Osteocyte (in vitro differentiated cells): Measurements from ENCODE around the gene RELT. TPM values are rescaled to one million over a fixed set of nuclear protein-coding genes. Genes with fewer than 3 reads are reported as not detected.

Experiments used
- DNase-seq: peaks from one replicate; pipeline ENCODE4 v3.0.0; 2021; ENCODE audit warnings: mixed read lengths; ENCODE audit not compliant: unreplicated experiment; ENCODE audit errors: extremely low spot score
- H3K27ac Mint-ChIP-seq: one replicate; pipeline ENCODE4 v1.8.0; 2021; ENCODE audit warnings: mild to moderate bottlenecking, mixed read lengths; ENCODE audit not compliant: unreplicated experiment
- H3K27me3 Mint-ChIP-seq: one replicate; pipeline ENCODE4 v1.8.0; 2021; ENCODE audit warnings: mixed read lengths; ENCODE audit not compliant: unreplicated experiment
- H3K36me3 Mint-ChIP-seq: one replicate; pipeline ENCODE4 v1.8.0; 2021; ENCODE audit warnings: mixed read lengths; ENCODE audit not compliant: unreplicated experiment
- H3K4me1 Mint-ChIP-seq: one replicate; pipeline ENCODE4 v1.8.0; 2021; ENCODE audit warnings: mixed read lengths; ENCODE audit not compliant: unreplicated experiment
- H3K4me3 Mint-ChIP-seq: one replicate; pipeline ENCODE4 v1.8.0; 2021; ENCODE audit warnings: mild to moderate bottlenecking, moderate library complexity, mixed read lengths; ENCODE audit not compliant: unreplicated experiment
- H3K9me3 Mint-ChIP-seq: one replicate; pipeline ENCODE4 v1.8.0; 2021; ENCODE audit warnings: mixed read lengths; ENCODE audit not compliant: unreplicated experiment
- total RNA-seq: library from RNA; stranded (reverse); gene quantifications from 2 replicates; pipeline ENCODE4 v1.2.1, GENCODE V29; 2021
- TF ChIP-seq, protein P1 (sequence below): fragments of 200-600 bp; sonication (generic); IDR thresholded peaks from 2 replicates; pipeline ENCODE4 v1.5.0; 2021; ENCODE audit warnings: antibody characterized with exemption, mild to moderate bottlenecking, moderate library complexity

RELT gene
- total RNA-seq, 1 donor from 2014 or later, result 3.3 TPM

DNA sequence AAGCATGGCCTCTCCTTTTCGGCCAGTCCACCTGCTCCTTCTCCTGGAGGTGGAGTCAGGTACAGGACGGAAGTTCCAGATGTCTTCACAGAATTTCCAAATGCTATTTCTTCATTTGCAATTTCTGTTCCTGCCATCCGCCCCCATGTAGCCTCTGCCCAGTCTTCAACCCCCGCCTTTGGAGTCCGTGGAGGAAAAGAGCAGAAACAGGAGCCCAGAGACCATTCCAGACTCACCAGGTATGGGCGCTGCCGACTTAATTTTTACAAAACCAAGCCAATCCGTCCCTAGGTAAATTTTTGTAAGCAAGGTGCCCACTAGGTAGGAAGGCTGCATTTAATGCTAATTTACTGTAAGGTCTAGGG is 28.9 kb downstream of the RELT start:
- TF ChIP-seq, protein P1, sequence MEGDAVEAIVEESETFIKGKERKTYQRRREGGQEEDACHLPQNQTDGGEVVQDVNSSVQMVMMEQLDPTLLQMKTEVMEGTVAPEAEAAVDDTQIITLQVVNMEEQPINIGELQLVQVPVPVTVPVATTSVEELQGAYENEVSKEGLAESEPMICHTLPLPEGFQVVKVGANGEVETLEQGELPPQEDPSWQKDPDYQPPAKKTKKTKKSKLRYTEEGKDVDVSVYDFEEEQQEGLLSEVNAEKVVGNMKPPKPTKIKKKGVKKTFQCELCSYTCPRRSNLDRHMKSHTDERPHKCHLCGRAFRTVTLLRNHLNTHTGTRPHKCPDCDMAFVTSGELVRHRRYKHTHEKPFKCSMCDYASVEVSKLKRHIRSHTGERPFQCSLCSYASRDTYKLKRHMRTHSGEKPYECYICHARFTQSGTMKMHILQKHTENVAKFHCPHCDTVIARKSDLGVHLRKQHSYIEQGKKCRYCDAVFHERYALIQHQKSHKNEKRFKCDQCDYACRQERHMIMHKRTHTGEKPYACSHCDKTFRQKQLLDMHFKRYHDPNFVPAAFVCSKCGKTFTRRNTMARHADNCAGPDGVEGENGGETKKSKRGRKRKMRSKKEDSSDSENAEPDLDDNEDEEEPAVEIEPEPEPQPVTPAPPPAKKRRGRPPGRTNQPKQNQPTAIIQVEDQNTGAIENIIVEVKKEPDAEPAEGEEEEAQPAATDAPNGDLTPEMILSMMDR, result no peak
- no peaks in the 10 kb centered on the region for H3K27me3 Mint-ChIP-seq
- no peaks in the 10 kb centered on the region for H3K9me3 Mint-ChIP-seq
- DNase-seq, result no peak
- H3K4me1 Mint-ChIP-seq, result peaks cover 1% of the 10 kb centered on the region
- peaks cover 14% of the 10 kb centered on the region for H3K36me3 Mint-ChIP-seq
- no peak overlapping the region for H3K4me3 Mint-ChIP-seq
- no peak overlapping the region for H3K27ac Mint-ChIP-seq

DNA sequence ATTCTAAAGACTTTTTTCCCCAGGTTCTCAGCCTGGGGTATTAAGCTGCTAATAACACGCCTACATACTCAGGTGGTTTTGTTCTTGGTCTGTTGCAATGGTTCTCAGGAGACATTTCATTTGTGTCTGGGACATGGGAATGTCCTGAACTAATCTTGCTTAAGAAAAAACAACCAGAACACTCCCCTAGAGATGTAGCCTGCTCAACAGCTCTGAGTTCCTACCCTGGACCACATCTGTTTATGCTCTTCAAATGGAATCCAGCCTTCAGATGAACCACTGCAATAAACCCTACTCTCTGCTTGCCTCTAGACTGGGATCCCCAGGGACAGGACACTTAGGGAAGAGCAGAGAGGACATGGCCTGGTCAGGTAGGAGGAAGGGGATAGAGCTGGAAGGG is 29.9 kb downstream of the RELT start:
- H3K4me3 Mint-ChIP-seq, result no peak overlapping the region
- no peak for DNase-seq
- peaks cover 6% of the 10 kb centered on the region for H3K4me1 Mint-ChIP-seq
- H3K36me3 Mint-ChIP-seq, result peaks cover 17% of the 10 kb centered on the region
- H3K27ac Mint-ChIP-seq, result no peak overlapping the region
- no peaks in the 10 kb centered on the region for H3K27me3 Mint-ChIP-seq
- TF ChIP-seq, protein P1, result no peak
- H3K9me3 Mint-ChIP-seq, result no peaks in the 10 kb centered on the region

DNA sequence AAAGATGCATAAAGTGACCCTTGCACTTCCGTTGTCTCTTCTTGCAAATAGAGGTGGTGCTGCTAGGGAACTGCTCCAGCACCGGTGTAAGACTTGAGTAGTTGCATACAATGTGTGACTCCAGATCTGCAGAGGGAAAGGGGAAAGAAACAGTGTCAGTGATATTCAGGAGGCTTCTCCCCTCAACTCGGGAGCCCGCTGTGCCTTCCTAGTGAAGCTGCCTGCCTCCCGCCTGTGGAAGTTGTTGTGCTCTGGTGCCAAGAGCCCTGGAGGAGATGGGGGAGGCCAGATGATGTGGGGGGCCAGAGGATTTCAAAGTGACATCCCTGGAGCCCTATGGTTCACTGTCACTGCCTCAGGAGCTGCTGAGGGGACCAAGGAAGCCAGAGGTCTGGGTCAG is 30.4 kb downstream of the RELT start:
- Mint-ChIP-seq H3K4me1 (peaks cover 8% of the 10 kb centered on the region), H3K9me3 (no peaks in the 10 kb centered on the region), H3K4me3 (no peak overlapping the region), H3K27ac (no peak overlapping the region), H3K27me3 (no peaks in the 10 kb centered on the region), H3K36me3 (peaks cover 17% of the 10 kb centered on the region)
- DNase-seq, result no peak
- TF ChIP-seq, protein P1, result no peak

DNA sequence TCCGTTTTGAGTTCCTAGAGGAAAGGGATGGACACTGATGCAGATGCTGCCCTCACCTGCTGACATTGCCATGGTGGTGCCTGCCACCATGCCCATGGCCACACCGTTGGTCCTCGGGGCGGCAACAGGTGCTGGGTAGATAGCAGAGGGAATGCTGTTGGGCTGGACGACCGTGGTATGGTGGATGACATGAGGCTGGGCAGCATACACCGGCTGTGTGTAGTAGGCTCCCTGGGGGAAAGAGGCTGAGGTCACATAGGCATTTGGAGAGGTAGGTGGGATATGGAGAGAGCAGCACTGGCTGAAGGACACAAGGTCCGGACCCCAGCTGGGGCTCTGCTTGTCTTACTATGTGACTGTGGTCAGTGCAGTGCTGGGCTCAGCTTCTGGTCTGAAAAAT is 33.2 kb downstream of the RELT start:
- no peak overlapping the region for H3K27ac Mint-ChIP-seq
- peaks cover 20% of the 10 kb centered on the region for H3K4me1 Mint-ChIP-seq
- H3K36me3 Mint-ChIP-seq, result peaks cover 22% of the 10 kb centered on the region

DNA sequence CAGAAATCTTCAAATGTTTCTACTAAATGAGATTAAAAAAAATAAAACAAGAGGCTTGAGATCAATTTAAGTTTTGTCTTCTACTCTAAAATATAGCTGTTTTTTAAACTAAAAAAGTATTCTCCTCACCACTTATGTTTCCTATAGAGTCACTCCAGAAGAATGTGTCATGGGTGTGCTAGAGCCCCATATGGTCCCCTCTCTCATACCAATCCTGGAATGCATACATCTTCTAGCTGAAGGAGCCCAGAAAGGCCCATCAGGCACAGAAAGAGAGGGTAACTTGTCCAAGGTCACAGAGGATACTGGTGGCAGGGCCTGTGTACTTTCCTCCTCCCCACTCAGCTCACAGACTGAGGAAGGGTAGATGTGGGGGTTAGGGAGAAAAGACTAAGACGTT is 34.4 kb downstream of the RELT start:
- no peak overlapping the region for H3K4me3 Mint-ChIP-seq

More for the DNA sequence above, 33.2 kb downstream of the RELT start:
- TF ChIP-seq, protein P1, result no peak
- Mint-ChIP-seq H3K4me3 (no peak overlapping the region), H3K9me3 (no peaks in the 10 kb centered on the region), H3K27me3 (no peaks in the 10 kb centered on the region)
- no peak for DNase-seq

More for the DNA sequence above, 34.4 kb downstream of the RELT start:
- DNase-seq, result no peak
- TF ChIP-seq, protein P1, result no peak
- H3K27me3 Mint-ChIP-seq, result no peaks in the 10 kb centered on the region
- no peaks in the 10 kb centered on the region for H3K9me3 Mint-ChIP-seq
- peaks cover 29% of the 10 kb centered on the region for H3K4me1 Mint-ChIP-seq
- H3K27ac Mint-ChIP-seq, result no peak overlapping the region
- H3K36me3 Mint-ChIP-seq, result peaks cover 22% of the 10 kb centered on the region
